ENCODE data around the gene ATRX.

- TF ChIP-seq CTCF (IDR thresholded peaks at IDR 0.05) (no peak), POLR2A (IDR thresholded peaks at IDR 0.05) (no peak)
Observed at GRCh38 chrX:77795124-77795523, 9.1 kb upstream of the ATRX start.

Measured in esophagus squamous epithelium (tissue), 4 donors.